ENCODE results near the gene ADGRG3. TPM values are rescaled to one million over a fixed set of nuclear protein-coding genes. Genes with fewer than 3 reads are reported as not detected.

ADGRG3 gene
- total RNA-seq, 4 donors from 2014 or later, result 2.0 to 9.6 (median 3.7) TPM

GRCh38 chr16:57667048-57667525 is 1.0 kb upstream of the ADGRG3 start:
- Histone ChIP-seq H3K27ac (replicated peaks in 1 of 4) (no peak overlapping the region), H3K27me3 (peaks cover 0 to 13% (median 0%) of the 10 kb centered on the region in 4 donors), H3K4me3 (no peak overlapping the region), H3K9me3 (no peaks in the 10 kb centered on the region), H3K4me1 (peaks cover 0 to 3% (median 0%) of the 10 kb centered on the region in 4 donors), H3K36me3 (peaks cover 0 to 29% (median 4%) of the 10 kb centered on the region in 4 donors)
- DNase-seq (ENCODE audit: extremely low spot score), result no peak
- intact Hi-C loops (cut with DNase I), result no loop called here
- WGBS, result 88% methylated on average over 4 of the region's 5 CpGs
- TF ChIP-seq POLR2A (IDR thresholded peaks at IDR 0.05; ENCODE audit: low read depth) (no peak), CTCF (IDR thresholded peaks at IDR 0.05) (no peak), POLR2AphosphoS5 (IDR thresholded peaks at IDR 0.05) (no peak), EP300 (IDR thresholded peaks at IDR 0.05) (no peak)

- no peak for DNase-seq (ENCODE audit: extremely low spot score)
- H3K4me3 ChIP-seq, result no peak overlapping the region
- TF ChIP-seq POLR2AphosphoS5 (IDR thresholded peaks at IDR 0.05), result no peak
- TF ChIP-seq EP300 (IDR thresholded peaks at IDR 0.05), result no peak
- TF ChIP-seq POLR2A (IDR thresholded peaks at IDR 0.05; ENCODE audit: low read depth), result no peak
- no peak for TF ChIP-seq CTCF (IDR thresholded peaks at IDR 0.05)
- intact Hi-C loops (cut with DNase I), result no loop called here
- H3K36me3 ChIP-seq, result peaks cover 0 to 23% (median 3%) of the 10 kb centered on the region in 4 donors
- no peak overlapping the region for H3K27ac ChIP-seq (replicated peaks in 1 of 4)
- H3K27me3 ChIP-seq, result peaks cover 0 to 16% (median 0%) of the 10 kb centered on the region in 4 donors
- no peaks in the 10 kb centered on the region for H3K9me3 ChIP-seq
- H3K4me1 ChIP-seq, result peaks cover 0 to 3% (median 0%) of the 10 kb centered on the region in 4 donors
- WGBS, result 79% methylated on average over 11 of the region's 17 CpGs
Measured at GRCh38 chr16:57667526-57668262, 412 bp upstream of the ADGRG3 start.

- Histone ChIP-seq H3K4me3 (no peak overlapping the region), H3K27ac (replicated peaks in 1 of 4) (no peak overlapping the region), H3K4me1 (peaks cover 0 to 3% (median 0%) of the 10 kb centered on the region in 4 donors), H3K27me3 (peaks cover 0 to 27% (median 0%) of the 10 kb centered on the region in 4 donors), H3K9me3 (no peaks in the 10 kb centered on the region), H3K36me3 (peaks cover 0 to 13% (median under 1%) of the 10 kb centered on the region in 4 donors)
- no peak for TF ChIP-seq POLR2A (IDR thresholded peaks at IDR 0.05; ENCODE audit: low read depth)
- no peak for TF ChIP-seq EP300 (IDR thresholded peaks at IDR 0.05)
- TF ChIP-seq CTCF (IDR thresholded peaks at IDR 0.05), result no peak
- TF ChIP-seq POLR2AphosphoS5 (IDR thresholded peaks at IDR 0.05), result no peak
- no peak for DNase-seq (ENCODE audit: extremely low spot score)
- intact Hi-C loops (cut with DNase I), result no loop called here
- WGBS, result 89% methylated on average over 17 of the region's 20 CpGs
Measured at GRCh38 chr16:57668630-57669475, 747 bp downstream of the ADGRG3 start.

- WGBS, result 81% methylated on average over 12 of the region's 12 CpGs
- Histone ChIP-seq H3K27ac (replicated peaks in 1 of 4) (no peak overlapping the region), H3K4me3 (no peak overlapping the region), H3K4me1 (peaks cover 0 to 3% (median 0%) of the 10 kb centered on the region in 4 donors), H3K27me3 (peaks cover 0 to 32% (median 0%) of the 10 kb centered on the region in 4 donors), H3K36me3 (peaks cover 0 to 5% (median 0%) of the 10 kb centered on the region in 4 donors), H3K9me3 (no peaks in the 10 kb centered on the region)
- no peak for DNase-seq (ENCODE audit: extremely low spot score)
- no peak for TF ChIP-seq POLR2A (IDR thresholded peaks at IDR 0.05; ENCODE audit: low read depth)
- TF ChIP-seq POLR2AphosphoS5 (IDR thresholded peaks at IDR 0.05), result no peak
- no peak for TF ChIP-seq CTCF (IDR thresholded peaks at IDR 0.05)
- no peak for TF ChIP-seq EP300 (IDR thresholded peaks at IDR 0.05)
- intact Hi-C loops (cut with DNase I), result no loop called here
Measured at GRCh38 chr16:57669476-57670162, 1.5 kb downstream of the ADGRG3 start.
